Loucy (cell line): Measurements from ENCODE around the gene ACAN.
"Not testable (repeated sequence)": the region's sequence is repeated elsewhere in the genome, so short reads cannot be mapped to it uniquely, and the experiment has no call there.

Experiments
- H2AFZ ChIP-seq: fragments of 200-600 bp; sonication (generic); 2 replicates; pipeline ENCODE4 v1.6.0; 2016; ENCODE audit warnings: antibody characterized with exemption, mild to moderate bottlenecking, low read length, moderate library complexity
- H3F3A ChIP-seq: fragments of 200-600 bp; 2 replicates; pipeline ENCODE4 v1.6.0; 2016; ENCODE audit warnings: antibody characterized with exemption, low read depth, mild to moderate bottlenecking
- H3K27me3 ChIP-seq: fragments of 200-600 bp; sonication (generic); 2 replicates; pipeline ENCODE4 v1.6.1; 2014; ENCODE audit warnings: low read length, mild to moderate bottlenecking; ENCODE audit not compliant: insufficient read depth, poor library complexity, severe bottlenecking
- H3K36me3 ChIP-seq: fragments of 200-600 bp; sonication (generic); 2 replicates; pipeline ENCODE4 v1.6.1; 2016; ENCODE audit warnings: low read length; ENCODE audit not compliant: insufficient read depth
- H3K4me1 ChIP-seq: fragments of 200-600 bp; sonication (generic); 2 replicates; pipeline ENCODE4 v1.5.1; 2014; ENCODE audit warnings: low read length, mild to moderate bottlenecking; ENCODE audit not compliant: insufficient read depth, poor library complexity, severe bottlenecking
- H3K4me2 ChIP-seq: fragments of 200-600 bp; sonication (generic); 2 replicates; pipeline ENCODE4 v1.6.0; 2014; ENCODE audit warnings: antibody characterized with exemption, low read length, low read depth, mild to moderate bottlenecking; ENCODE audit not compliant: poor library complexity, severe bottlenecking
- H3K4me3 ChIP-seq: fragments of 200-600 bp; sonication (generic); 2 replicates; pipeline ENCODE4 v1.5.1; 2014; ENCODE audit warnings: low read length, mild to moderate bottlenecking, mixed read lengths; ENCODE audit not compliant: poor library complexity, severe bottlenecking
- H3K79me2 ChIP-seq: fragments of 200-600 bp; sonication (generic); 2 replicates; pipeline ENCODE4 v1.6.1; 2014; ENCODE audit warnings: low read length; ENCODE audit not compliant: insufficient read depth
- H3K9ac ChIP-seq: fragments of 200-600 bp; sonication (generic); 2 replicates; pipeline ENCODE4 v1.6.0; 2014; ENCODE audit warnings: mild to moderate bottlenecking, low read depth, low read length, moderate library complexity; ENCODE audit not compliant: poor library complexity, severe bottlenecking
- H3K9me2 ChIP-seq: fragments of 200-600 bp; sonication (generic); replicated peaks from 2 replicates; pipeline ENCODE4 v1.6.1; 2016; ENCODE audit warnings: low read depth, low read length, mixed read lengths
- H3K9me3 ChIP-seq: fragments of 200-600 bp; sonication (generic); 2 replicates; pipeline ENCODE4 v1.6.1; 2014; ENCODE audit warnings: mild to moderate bottlenecking, antibody characterized with exemption, low read length, low read depth; ENCODE audit not compliant: insufficient read depth
- H4K20me1 ChIP-seq: fragments of 200-600 bp; sonication (generic); 2 replicates; pipeline ENCODE4 v1.6.0; 2014; ENCODE audit warnings: antibody characterized with exemption, low read length, mild to moderate bottlenecking; ENCODE audit not compliant: insufficient read depth, poor library complexity, severe bottlenecking
- CTCF ChIP-seq: fragments of 200-600 bp; sonication (generic); conservative IDR thresholded peaks from 2 replicates; pipeline ENCODE4 v1.5.1; 2014; ENCODE audit warnings: mild to moderate bottlenecking, antibody characterized with exemption, low read length
- EZH2phosphoT487 ChIP-seq: fragments of 200-600 bp; IDR thresholded peaks from 2 replicates; pipeline ENCODE4 v1.6.1; 2018; ENCODE audit warnings: antibody characterized with exemption, mild to moderate bottlenecking, moderate library complexity, borderline replicate concordance

The ACAN gene

DNA sequence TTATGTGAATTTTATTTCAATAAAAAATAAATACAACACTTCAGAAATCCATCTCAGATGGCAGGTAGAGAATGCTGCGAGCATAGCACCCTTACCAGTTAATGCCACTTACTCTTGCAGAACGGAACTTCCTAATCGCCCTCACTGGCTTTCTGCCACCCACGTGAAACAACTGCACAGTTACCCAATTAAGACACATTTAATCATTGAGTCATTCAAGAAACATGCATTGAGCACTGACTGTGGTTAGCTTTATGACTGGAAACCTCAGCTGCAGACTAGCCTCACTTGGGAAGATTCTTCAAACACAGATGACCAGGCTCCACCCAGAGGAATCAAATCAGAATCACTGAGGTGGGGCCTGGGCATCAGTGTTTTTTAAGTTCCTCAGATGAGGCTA lies 115.5 kb downstream of the ACAN start:
- Histone ChIP-seq H3F3A (no peaks in the 10 kb centered on the region), H3K79me2 (no peaks in the 10 kb centered on the region), H3K27me3 (no peaks in the 10 kb centered on the region), H3K36me3 (no peaks in the 10 kb centered on the region), H3K4me3 (no peak overlapping the region), H3K9me3 (no peaks in the 10 kb centered on the region), H4K20me1 (no peaks in the 10 kb centered on the region), H3K9ac (no peak overlapping the region), H3K4me1 (peaks cover 9% of the 10 kb centered on the region), H3K4me2 (peak overlapping the region; percentile 2), H3K9me2 (no peaks in the 10 kb centered on the region), H2AFZ (no peak overlapping the region)
- TF ChIP-seq EZH2phosphoT487 (no peak), CTCF (no peak)

- no peaks in the 10 kb centered on the region for H4K20me1 ChIP-seq
- H3K4me1 ChIP-seq: peaks cover 4% of the 10 kb centered on the region
- H3K9me2 ChIP-seq: no peaks in the 10 kb centered on the region
- no peaks in the 10 kb centered on the region for H3K36me3 ChIP-seq
- TF ChIP-seq EZH2phosphoT487: no peak
- no peak for TF ChIP-seq CTCF
- H3K4me2 ChIP-seq: no peak overlapping the region
- no peak overlapping the region for H3K9ac ChIP-seq
- H3K4me3 ChIP-seq: no peak overlapping the region
- H3K79me2 ChIP-seq: no peaks in the 10 kb centered on the region
- H3K9me3 ChIP-seq: no peaks in the 10 kb centered on the region
- no peaks in the 10 kb centered on the region for H3K27me3 ChIP-seq
- H2AFZ ChIP-seq: no peak overlapping the region
- no peaks in the 10 kb centered on the region for H3F3A ChIP-seq
Measured at GRCh38 chr15:88920186-88920891, 117.1 kb downstream of the ACAN start.

DNA sequence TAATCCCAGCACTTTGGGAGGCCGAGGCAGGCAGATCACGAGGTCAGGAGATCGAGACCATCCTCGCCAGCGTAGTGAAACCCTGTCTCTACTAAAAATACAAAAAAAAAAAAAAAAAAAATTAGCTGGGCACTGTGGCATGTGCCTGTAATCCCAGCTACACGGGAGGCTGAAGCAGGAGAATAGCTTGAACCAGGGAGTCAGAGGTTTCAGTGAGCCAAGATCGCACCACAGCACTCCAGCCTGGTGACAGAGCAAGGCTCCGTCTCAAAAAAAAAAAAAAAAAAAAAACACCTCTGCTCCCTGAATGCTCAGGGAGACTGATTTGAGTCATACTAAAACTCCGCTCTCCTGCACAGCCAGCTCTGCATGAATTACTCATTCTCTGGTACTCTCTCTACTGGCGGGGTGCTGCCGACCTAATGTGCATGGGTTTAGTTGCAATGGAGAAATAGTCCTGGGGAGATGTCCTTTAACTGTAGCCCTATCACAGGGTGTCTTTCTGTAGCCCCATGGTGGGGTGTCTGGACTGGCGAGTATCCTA lies 117.7 kb downstream of the ACAN start:
- not testable (repeated sequence) for H3K27me3 ChIP-seq, H3K4me1 ChIP-seq, H3K9ac ChIP-seq, H3K79me2 ChIP-seq, H3K4me2 ChIP-seq, H3K4me3 ChIP-seq, H3F3A ChIP-seq, H2AFZ ChIP-seq, H3K9me3 ChIP-seq, H4K20me1 ChIP-seq, H3K36me3 ChIP-seq, H3K9me2 ChIP-seq
